Duodenal mucosa (tissue), 2 donors: Measurements from ENCODE around the gene HIPK2.

Experiments used
- H3K27ac ChIP-seq: one replicate; pipeline ENCODE4 v1.7.0; 2013; ENCODE audit warnings: low read depth, low read length
- H3K27me3 ChIP-seq, 2 donors: one replicate each; pipeline ENCODE4 v1.7.0; 2013; ENCODE audit warnings: low read length in 2 of 2, control low read depth in 1 of 2; ENCODE audit not compliant: insufficient read depth in 2 of 2, control insufficient read depth in 1 of 2
- H3K36me3 ChIP-seq, 2 donors: one replicate each; pipeline ENCODE4 v1.7.0; 2013; ENCODE audit warnings: low read length in 2 of 2, control low read depth in 1 of 2; ENCODE audit not compliant: insufficient read depth in 2 of 2, control insufficient read depth in 1 of 2
- H3K4me1 ChIP-seq, 2 donors: one replicate each; pipeline ENCODE4 v1.7.0; 2013; ENCODE audit warnings: low read length in 2 of 2, control low read depth in 1 of 2; ENCODE audit not compliant: insufficient read depth in 2 of 2, control insufficient read depth in 1 of 2
- H3K4me3 ChIP-seq, 2 donors: one replicate each; pipeline ENCODE4 v1.7.0; 2013; ENCODE audit warnings: low read length in 2 of 2, low read depth in 1 of 2
- H3K9ac ChIP-seq, 2 donors: one replicate each; pipeline ENCODE4 v1.7.0; 2013; ENCODE audit warnings: low read length in 2 of 2, low read depth in 1 of 2
- H3K9me3 ChIP-seq, 2 donors: one replicate each; pipeline ENCODE4 v1.7.0; 2013; ENCODE audit warnings: low read length in 2 of 2, control low read depth in 1 of 2; ENCODE audit not compliant: control insufficient read depth in 1 of 2

Gene HIPK2

DNA sequence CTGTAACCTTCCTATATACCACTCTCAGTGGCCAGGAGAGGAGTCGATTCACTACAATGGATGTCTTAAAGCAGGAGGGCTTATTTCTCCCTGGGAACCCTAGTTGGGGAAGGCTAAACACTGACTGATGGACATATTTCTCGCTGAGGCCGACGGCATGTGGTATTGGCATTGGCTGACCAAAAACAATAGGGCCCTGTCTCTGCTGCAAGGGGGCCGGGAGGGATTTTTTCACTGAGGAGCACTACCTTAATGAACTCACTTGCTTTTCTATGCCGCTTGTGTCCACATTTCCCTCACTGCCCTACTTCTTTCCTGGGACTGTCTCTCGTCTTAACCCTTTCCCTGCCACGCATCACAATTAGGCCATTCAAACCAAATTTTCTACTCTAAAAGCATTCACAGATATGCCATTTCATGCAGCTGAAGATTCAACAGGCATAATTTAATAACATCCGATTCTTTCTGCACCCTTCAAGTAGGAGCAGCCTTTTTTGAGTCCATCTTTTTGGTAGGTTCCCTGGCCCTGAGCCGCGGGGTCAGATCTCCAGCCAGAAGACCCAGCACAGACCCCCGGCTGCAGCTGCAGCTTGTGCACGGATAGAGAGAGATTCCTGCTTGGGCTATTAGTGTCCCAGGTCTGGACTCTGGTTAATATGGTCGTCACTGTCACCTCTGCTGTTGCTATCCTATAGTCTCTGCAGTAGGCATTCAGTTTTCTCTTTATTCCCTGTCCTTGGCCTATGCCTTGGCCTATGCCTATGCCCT, 118.7 kb downstream of the HIPK2 start:
- no peaks in the 10 kb centered on the region for H3K27me3 ChIP-seq
- no peak overlapping the region for H3K27ac ChIP-seq
- no peaks in the 10 kb centered on the region for H3K36me3 ChIP-seq
- no peaks in the 10 kb centered on the region for H3K9me3 ChIP-seq
- H3K4me1 ChIP-seq = peaks cover 43 to 57% of the 10 kb centered on the region in 2 donors
- no peak overlapping the region for H3K4me3 ChIP-seq
- no peak overlapping the region for H3K9ac ChIP-seq

DNA sequence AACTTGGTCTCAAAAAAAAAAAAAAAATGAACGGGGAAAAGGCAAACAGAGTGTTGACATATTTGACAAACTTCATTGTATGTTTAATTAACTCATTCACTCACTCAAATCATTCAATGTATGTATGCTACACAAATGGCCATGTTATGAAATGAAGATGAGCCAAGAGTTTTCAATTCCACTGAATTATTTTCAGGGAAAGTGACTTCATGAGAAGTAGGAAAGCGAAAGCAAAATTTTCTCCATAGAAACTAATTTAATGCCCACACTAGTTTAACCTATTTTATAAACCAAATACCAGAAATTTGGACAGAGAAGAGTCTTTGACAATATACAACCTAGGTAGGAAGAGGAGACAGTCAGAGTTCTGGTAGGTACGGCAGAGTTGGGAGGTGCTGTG, 119.5 kb downstream of the HIPK2 start:
- Histone ChIP-seq H3K27me3 (no peaks in the 10 kb centered on the region), H3K4me1 (peaks cover 47 to 53% of the 10 kb centered on the region in 2 donors), H3K36me3 (no peaks in the 10 kb centered on the region), H3K9ac (no peak overlapping the region), H3K27ac (no peak overlapping the region), H3K9me3 (no peaks in the 10 kb centered on the region), H3K4me3 (no peak overlapping the region)

DNA sequence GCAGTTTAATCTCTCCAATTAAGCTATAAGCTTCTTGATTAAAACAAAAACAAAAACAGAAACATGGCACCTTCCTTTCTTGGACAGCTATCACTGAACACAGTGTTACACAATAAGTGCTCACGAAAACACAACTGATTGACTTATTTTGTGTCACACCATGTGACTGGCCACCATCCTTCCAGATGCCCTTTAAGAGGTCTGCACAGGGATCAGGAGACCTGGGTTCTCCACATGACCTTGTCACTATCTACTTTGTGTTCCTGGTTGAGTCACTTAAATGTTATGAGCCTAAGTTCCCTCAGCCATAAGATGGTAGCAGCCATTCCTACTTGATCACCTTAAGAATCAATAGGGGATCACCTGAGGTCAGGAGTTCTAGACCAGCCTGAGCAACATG, 120.1 kb downstream of the HIPK2 start:
- H3K9me3 ChIP-seq = no peaks in the 10 kb centered on the region
- peaks cover 46 to 51% of the 10 kb centered on the region in 2 donors for H3K4me1 ChIP-seq
- no peak overlapping the region for H3K27ac ChIP-seq
- H3K36me3 ChIP-seq = no peaks in the 10 kb centered on the region
- H3K27me3 ChIP-seq = no peaks in the 10 kb centered on the region
- no peak overlapping the region for H3K4me3 ChIP-seq
- H3K9ac ChIP-seq = no peak overlapping the region

DNA sequence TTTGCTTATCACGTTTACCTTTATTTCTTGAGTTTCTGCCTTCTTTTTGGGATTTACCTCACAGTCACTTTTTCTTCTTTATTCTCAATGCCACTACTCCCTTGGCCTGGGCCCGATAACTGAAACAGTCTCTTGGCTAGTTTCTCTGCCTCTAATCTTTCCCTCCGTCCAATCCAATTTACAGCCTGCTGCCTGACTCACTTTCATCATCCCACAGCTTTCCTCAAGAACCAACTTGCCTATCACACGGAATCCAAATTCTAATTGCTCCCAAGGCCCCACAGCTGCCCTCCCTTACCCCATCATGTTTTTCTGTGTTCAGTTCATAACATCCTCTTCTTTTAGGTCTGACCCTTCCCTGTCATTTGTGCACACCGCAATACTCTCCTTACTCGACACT, 121.4 kb downstream of the HIPK2 start:
- Histone ChIP-seq H3K36me3 (peaks cover 0 to 7% of the 10 kb centered on the region in 2 donors), H3K27ac (no peak overlapping the region), H3K4me3 (no peak overlapping the region), H3K4me1 (peaks cover 47 to 60% of the 10 kb centered on the region in 2 donors), H3K27me3 (no peaks in the 10 kb centered on the region), H3K9me3 (no peaks in the 10 kb centered on the region), H3K9ac (no peak overlapping the region)

DNA sequence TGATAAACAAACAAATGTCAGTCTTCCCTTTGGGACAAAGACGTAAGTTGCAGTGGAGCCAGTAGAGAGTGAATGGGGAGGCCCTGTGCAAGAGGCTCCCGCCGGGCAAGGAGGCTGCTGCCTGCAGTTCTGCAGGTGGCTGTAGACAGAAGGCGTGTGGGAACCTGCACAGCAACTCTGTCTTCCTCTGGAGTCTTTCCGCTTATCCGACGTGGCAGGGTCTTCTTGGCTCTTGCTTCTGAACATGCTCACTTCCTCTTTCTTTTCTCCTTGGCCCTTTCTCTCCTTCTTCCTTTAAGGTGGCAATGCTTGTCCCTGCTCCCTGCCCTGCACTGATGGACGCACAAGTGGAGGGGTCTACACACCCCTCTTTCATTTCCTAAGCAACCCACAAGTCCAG, 122.5 kb downstream of the HIPK2 start:
- H3K4me1 ChIP-seq = peaks cover 39 to 59% of the 10 kb centered on the region in 2 donors

DNA sequence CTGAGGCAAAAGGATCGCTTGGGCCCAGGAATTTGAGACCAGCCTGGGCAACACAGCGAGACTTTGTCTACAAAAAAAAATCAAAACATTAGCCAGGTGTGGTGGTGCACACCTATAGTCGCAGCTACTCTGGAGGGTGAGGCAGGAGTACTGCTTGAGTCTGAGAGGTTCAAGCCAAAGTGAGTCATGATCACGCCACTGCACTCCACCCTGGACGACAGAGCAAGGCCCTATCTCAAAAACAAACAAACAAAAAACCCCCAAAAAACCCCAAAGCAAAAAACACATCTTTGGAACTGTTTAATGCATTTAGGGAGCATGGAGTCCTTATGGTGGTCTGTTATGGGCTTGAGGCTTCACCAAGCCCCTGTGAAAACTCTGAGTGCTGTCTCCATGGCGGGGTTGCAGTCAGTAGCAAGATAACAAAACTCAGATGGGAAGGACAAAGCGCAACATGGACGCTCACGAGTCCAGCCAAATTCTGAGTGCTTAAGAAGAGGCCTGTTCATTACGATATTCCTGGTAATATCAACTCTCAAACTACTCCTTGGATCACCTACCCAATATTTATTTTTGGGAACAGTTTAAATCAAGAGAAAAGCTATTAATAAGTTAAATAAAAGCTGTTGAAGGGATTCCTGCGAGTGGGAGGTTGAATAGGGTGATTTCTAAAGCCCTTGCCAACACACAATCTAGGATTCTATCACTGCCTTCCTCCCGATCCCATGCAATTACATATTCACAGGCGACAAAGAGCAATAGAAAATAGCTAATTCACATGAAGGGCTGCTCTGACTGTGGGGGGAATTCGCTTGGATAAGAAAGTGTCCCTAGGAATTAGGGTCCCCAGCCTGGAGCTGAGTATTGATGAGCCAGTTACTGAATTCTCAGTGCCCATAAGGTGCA, 123.3 kb downstream of the HIPK2 start:
- Histone ChIP-seq H3K9me3 (no peaks in the 10 kb centered on the region), H3K36me3 (peaks cover 0 to 11% of the 10 kb centered on the region in 2 donors), H3K27me3 (no peaks in the 10 kb centered on the region), H3K27ac (no peak overlapping the region), H3K4me1 (peaks cover 39 to 52% of the 10 kb centered on the region in 2 donors), H3K9ac (no peak overlapping the region), H3K4me3 (no peak overlapping the region)

More for the DNA sequence above, 122.5 kb downstream of the HIPK2 start:
- Histone ChIP-seq H3K36me3 (peaks cover 0 to 11% of the 10 kb centered on the region in 2 donors), H3K27ac (no peak overlapping the region), H3K4me3 (no peak overlapping the region), H3K9me3 (no peaks in the 10 kb centered on the region), H3K27me3 (no peaks in the 10 kb centered on the region), H3K9ac (no peak overlapping the region)

DNA sequence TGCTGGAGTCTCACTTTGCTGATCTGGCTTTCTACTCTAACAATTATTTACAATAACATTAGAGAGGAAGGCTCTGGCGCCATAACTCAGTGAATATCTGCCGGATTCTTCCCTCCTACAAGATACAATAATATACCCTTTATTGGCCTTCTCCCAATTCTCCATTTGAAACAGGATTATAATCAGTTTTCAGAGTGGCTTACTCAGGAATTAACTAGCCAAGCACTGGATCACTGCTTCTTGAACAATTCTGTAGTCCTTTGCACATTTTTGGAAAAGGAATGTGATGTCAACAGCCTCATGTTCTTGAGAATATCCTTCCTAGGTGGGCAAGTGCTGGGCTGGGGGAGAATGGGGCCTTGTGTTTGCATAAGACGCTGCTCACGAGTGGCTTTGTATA, 125.9 kb downstream of the HIPK2 start:
- Histone ChIP-seq H3K9me3 (no peaks in the 10 kb centered on the region), H3K27me3 (no peaks in the 10 kb centered on the region), H3K4me1 (peaks cover 39 to 50% of the 10 kb centered on the region in 2 donors), H3K27ac (no peak overlapping the region), H3K4me3 (no peak overlapping the region), H3K9ac (no peak overlapping the region), H3K36me3 (peaks cover 0 to 11% of the 10 kb centered on the region in 2 donors)

DNA sequence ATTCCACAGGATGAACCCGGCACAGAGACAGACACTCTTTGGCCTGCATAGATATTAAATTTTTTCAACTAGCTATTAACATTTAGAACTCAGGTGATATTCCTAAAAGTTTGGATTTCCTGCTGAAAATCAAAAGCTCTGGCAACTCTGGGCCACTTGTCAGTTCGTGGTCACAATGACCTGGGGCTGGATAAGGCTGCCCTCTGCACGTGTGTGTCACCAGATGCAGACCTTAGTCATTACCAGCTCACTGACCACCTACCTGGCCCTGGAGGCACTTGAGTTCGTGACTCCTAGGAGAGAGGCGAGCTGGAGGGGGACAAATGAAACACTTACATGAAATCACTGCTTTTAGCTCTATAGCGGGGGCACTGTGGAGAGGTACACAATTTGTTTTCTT, 126.5 kb downstream of the HIPK2 start:
- H3K4me1 ChIP-seq = peaks cover 45 to 54% of the 10 kb centered on the region in 2 donors

DNA sequence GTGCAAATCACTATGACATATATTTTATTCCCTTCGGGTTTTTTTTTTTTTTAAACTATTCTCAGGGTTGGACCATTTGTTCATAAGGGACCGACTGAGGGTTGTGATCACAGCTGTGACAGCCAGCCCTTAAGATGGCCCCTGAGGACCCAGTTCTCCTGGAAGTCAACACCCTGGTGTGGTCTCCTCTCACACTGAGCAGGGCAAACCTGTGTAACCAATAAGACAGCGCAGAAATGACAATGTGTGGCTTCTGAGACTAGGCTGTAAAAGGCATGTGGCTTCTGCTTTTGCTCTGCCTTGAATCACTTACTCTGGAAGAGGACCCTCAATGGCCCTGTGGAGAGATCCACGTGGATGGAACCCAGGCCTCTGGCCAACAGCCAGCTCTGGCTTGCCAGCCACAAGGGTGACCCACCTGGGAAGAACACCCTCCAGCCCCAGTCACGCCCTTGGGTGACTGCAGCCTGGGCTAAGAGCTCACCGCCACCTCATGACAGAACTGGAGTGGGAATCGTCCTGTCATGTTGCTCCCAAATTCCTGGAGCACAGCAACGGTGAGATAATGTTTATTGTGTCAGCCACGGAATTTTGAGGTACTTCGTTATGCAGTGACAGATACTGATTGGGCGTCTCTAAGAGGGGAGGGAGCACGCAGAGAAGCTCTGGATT, 127.2 kb downstream of the HIPK2 start:
- no peak overlapping the region for H3K4me3 ChIP-seq
- no peaks in the 10 kb centered on the region for H3K9me3 ChIP-seq
- H3K27ac ChIP-seq = peak overlapping the region; percentile 30
- H3K36me3 ChIP-seq = peaks cover 0 to 12% of the 10 kb centered on the region in 2 donors
- H3K27me3 ChIP-seq = no peaks in the 10 kb centered on the region
- peaks cover 49 to 53% of the 10 kb centered on the region in 2 donors for H3K4me1 ChIP-seq
- H3K9ac ChIP-seq = no peak overlapping the region

More for the DNA sequence above, 126.5 kb downstream of the HIPK2 start:
- no peak overlapping the region for H3K4me3 ChIP-seq
- H3K36me3 ChIP-seq = peaks cover 0 to 11% of the 10 kb centered on the region in 2 donors
- no peak overlapping the region for H3K9ac ChIP-seq
- H3K27ac ChIP-seq = no peak overlapping the region
- H3K27me3 ChIP-seq = no peaks in the 10 kb centered on the region
- H3K9me3 ChIP-seq = no peaks in the 10 kb centered on the region
